Right hindlimb (tissue), 1 donor: Measurements from ENCODE around the gene ADPRM.

Experiments
- DNase-seq: peaks from one replicate; pipeline ENCODE4 v3.0.0-alpha.2; 2018

ADPRM gene

DNA sequence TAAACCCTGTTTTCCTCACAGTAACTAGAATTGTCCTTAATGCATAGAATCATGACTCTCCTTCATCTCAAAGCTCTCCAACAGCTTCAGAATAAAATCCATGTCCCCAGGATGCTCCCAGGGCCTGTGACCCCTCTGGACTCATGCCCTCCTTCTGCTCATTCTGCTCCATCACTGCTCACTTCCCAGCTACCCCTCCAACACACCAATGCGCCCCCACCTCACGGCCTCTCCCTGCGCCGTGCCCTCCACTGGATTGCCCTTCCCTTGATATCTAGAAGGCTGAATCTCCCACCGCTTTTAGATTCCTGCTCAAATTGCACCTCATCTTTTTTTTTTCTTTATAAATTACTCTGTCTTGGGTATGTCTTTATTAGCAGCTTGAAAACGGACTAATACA lies 45.0 kb downstream of the ADPRM start:
- no peak for DNase-seq

DNA sequence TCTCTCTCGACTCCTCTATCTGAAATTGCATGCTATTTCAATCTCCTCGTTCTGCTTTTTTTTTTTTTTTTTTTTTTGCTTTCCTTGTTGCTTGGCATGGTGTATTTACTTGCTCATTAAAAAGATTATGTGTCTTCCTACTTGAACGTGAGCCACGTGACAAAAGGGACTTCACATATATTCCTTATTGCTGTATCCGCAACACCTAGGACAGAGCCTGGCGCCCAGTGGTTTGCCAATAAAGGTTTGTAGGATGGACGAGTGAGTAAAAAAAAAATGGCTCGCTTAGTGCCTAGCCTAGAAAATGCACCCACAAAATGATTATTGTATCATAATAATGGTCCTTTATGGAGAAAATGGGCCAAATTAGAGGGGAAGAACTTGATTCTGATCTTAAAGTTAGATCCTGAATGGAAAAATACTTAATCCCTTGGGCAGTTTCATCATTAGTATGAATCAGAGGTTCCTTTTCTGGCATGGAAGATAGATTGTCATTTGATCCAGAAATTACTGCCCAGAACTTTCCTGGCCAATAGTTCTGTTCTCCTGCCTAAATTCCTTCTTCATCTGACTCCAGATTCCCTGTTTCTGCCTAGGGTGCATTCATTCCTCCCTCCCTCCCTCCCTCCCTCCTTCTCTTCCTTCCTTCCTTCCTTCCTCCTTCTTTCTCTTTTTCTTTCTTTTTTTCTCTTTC lies 46.1 kb downstream of the ADPRM start:
- no peak for DNase-seq

DNA sequence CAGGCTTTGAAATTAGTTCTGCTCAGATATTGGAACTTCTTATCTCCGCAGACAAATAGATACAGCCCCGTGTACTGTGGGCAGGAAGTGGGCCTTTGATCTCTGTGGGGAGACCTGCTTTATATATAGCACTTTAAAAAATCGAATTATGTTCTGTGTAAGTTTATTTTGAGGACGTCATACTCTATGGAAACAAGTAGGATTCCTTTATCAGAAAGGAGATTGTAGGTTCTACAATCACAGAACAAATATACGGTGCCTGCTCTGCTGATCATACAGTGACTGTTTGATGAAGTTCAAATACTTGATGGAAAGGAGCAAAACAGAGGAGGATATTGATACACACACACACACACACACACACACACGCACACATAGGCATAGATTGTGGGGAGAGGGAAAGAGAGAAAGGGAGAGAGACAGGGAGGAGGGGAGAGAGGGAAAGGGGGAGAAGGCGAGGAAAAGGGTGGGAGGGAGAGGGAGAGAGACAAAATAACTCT lies 47.2 kb downstream of the ADPRM start:
- DNase-seq: no peak

DNA sequence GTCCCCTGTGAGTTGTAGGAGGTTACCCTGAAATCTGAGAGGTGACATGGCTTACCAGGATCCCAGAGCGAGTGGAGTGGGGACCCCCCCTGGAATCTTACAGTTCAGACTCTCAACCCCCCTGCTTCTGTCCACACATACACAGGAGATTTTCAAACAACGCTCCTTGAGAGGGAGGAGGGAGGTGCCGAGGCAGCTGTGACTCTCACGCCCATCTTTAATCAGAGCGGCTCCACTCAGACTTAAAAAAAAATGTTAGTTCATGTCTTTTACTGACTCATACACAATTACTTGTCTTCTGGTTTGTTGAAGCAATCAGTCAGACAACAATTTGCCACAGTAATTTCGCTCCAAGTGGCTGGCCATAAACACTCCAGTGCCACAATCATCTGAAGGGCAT lies 47.8 kb downstream of the ADPRM start:
- no peak for DNase-seq

DNA sequence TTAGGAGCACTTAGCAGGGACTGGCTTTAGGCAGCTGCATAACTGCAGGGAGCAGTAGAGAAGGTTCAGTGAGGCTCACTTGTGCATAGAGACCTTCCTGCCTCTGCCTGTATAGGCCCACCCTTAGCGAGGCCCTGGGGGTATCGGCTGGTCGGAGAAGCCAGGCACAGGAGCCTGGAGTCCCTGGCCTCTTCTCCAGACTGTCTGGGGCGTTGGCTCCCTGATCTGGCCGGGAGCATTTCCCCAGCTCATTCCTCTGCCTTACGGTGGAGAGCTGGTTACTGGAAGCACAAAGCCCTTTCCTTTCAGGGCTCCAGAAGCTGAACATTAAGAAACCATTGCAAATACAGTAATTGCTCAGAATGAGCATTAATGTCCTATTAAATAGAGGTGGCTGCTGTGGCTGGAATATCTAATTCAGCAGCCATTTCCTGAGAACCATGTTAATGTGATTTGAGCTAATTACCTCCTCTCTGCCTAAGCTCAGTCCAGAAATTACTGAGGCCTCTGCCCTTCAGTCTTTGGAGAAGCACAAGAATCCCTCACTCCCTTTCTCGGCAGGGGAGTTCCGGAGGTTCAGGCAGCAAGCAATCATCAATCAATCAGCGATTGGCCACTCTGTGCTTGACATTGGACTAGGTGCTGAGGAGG lies 51.3 kb downstream of the ADPRM start:
- DNase-seq: no peak

DNA sequence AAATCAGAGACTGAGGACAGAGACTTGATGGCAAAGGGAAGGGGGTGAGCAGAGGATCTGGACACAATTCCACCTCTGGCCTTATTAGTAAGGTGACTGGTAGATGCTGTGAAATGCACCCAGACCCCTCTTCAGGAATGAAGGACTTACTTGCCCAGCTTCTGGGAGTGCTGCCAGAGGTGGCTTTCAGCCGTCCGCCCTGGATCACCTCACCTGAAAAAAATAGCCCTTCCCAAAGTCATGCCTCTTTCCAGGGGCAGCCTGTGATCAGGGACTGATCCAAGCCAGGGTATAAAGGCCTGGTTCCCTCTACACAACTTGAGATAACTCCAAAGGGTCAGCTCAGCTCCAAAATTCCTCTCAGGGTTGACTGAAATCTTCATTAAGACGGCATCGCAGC lies 52.8 kb downstream of the ADPRM start:
- no peak for DNase-seq

DNA sequence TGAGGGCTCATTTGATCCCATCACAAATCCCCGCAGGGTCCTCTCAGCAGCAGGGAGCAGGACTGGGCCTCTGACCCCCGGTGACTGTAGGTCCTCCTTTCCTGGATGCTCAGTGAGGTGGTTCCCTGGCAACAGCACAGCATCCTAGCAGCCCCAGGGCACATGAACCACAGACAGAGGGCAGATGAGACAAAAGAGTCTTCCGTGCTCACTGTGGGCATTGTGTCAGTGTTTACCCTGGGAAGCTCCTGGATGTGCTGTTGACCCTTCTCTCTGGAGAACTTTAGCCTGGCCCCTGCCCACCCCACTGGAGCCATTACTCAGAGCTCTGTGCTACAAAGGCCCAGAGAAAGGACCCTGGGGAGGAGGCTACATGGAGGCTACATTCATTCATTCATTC lies 54.2 kb downstream of the ADPRM start:
- no peak for DNase-seq

DNA sequence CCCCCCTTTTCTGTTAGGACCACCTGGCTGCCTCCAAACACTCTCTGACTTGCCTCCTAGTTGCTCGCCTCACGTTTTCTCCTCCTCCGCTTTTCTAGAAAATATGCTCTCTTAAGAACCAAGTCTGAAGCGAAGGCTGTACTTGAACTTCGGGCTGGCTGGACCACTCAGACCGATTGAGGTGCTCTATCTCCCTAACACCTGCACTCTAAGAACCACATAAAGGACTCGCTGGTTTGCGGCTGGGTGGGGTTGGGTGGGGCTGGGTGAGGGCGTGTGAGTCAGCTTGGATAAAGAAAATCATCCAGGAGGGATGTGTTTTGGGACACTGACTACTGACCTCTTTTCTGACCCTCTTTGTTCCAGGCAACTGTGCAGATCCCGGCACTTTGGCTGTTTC lies 55.3 kb downstream of the ADPRM start:
- no peak for DNase-seq

DNA sequence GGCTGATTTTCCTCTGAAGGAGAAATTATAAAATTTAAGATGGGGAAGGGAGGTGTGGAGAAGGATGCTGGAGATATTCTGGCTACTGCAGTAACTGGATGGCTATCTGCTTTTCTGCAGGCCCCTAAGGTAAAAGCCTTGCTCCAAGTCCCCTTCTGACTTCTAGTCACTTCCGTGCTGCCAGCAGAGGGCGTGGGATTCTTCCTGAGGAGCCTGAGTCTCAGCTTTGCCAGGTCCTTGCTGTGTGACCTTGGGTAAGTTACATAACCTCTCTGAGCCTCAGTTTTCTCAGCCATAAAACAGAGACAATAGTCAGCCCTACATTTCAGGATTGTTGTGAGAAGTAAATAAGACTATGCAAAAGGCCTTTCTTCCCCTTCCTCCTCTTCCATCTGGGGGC lies 56.7 kb downstream of the ADPRM start:
- no peak for DNase-seq

DNA sequence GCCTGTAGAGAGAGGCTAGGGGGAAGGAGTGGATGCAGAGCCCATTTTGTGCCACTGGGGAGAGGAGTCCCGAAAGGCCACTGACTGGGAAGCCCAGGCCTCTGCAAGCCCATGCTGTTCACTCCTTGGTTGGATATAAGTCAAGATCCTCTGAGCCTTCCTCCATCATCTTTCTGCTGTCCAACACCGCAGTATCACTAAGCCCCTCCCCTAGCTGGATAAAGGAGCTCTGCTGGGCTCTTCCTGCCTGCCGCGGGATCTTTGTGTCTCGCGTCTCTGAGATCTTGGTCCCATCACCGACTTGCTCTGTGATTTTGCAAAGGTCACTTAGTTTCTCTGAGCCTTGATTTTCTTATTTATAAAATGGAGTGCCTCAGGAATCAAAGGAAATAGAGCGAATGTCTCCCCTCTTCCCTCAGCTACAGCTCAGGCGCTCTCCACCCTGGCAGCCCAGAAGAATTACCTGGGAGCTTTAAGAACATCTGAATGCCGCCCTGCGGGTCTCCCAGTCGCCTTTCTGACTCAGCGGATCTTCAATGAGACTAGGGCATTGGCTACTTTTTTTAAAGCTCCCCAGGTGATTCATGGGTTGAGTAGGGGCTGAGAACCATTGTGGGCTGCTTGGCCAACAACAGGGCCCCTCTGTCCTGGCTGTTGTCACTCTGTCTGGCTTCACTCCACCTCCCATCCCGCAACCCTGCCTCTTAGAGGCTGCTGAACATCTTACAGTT lies 57.6 kb downstream of the ADPRM start:
- no peak for DNase-seq

DNA sequence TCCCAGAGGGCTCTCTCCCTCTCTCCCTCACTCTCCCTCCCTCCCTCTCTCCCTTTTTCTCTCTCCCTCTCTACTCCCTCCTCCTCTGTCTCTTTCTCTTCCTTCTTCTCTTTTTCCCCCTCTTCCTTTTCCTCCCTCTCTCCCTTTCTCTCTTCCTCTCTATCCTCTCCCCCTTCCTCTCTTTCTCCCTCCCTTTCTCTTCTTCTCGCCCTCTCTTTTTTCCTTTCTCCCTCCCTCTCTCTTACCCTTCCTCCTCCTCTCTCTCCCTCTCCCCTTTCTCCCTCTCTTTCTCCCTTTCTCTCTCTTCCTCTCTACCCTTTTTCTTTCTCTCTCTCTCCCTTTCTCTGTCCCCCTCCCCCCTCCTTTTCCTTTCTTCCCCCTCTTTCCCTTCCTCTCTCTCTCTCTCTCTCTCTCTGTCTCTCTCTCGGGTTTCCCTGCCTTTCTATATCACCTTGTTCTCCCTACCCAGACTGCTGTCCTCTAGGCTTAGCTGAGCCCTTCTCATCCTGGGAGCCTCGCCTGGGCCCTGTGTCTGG lies 58.3 kb downstream of the ADPRM start:
- DNase-seq: no peak

DNA sequence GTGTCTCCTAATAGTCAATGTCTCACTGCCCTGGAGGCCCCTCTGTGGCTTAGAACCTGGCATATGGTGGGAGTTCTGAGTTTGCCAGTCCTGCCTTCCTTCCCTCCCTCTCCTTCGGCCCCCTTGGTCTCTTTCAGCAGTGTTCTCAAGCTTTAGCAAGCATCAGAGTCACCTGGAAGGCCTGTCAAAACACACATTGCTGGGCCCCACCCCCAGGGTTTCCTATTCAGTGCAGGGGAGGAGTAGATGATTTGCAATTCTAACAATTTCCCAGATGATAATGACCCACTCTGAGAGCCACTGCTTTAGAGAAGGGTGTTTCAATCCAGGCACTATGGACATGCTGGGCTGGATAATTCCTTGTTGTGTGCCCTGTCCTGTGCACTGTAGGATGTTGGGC lies 58.8 kb downstream of the ADPRM start:
- DNase-seq: no peak

DNA sequence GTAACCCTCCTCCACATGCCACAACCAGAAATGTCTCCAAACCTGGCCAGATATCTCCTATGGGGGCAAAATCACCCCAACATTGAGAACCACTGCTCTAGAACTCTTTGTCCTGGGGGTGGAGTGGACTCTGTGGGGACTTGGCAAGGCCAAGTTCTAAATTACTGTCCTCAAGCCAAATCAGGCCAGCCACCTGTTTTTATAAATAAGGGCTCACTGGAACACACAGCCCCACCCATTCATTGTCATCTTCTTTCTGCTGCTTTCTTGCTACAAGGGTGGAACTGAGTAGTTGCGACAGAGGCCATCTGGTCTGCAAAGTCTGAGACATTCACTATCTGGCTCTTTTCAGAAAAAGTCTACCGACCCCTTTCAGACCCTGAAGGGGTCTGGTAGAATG lies 59.2 kb downstream of the ADPRM start:
- no peak for DNase-seq

DNA sequence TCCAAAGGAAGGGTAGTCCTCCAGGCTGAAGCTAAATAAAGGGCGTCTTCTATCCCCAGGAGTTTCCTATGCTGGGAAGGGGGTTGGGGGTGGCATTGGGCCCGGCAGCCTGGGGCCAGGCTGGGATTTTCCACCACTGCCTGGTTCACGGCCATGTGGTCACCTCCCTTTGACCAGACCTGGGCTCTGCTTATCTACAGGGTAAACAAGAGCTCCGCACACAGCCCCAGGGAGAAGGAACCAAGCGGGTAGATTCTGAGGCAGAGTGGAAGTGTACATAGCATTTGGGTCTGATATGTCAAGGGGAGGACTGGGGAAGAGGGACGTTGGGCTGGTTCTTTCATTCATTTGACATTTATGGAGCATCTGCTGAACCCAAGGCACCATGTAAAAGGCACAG lies 59.7 kb downstream of the ADPRM start:
- DNase-seq: no peak

DNA sequence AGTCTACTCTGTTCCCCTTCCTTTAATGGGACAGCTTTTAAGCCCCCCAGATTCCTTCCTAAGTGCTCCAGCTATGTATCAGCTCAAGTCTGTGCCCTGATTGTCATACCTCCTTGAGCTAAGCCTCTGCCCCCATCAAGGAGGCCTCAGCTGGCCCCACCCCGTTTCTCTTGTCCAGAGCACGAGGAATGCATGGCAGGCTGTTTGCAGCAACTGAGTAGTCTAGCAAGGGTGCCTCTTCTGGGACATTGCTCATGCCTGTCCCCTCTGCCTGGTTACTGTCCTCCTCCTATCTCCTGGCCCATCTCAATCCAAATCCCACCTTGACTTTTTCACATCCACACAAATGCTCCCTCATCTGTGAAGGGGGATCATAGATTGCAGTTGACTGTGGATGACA lies 60.3 kb downstream of the ADPRM start:
- DNase-seq: no peak

DNA sequence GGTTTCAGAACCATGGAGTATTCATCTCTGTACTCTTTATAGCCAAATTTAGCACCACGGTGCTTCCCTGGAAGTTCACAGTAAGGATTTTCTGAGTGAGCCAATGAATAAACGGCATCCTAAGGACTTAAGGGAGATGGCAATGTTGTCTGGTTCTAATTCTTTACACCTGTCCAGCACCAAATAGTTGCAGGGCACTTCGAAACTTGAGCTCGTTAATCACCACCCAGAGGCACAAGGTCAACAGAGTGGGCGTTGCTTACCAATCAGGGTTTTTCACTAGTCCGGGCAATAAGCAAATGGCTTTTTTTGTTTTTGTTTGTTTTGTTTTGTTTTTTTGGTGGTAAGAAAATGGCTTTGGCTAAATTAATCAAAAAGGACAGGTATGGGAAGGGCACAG lies 60.7 kb downstream of the ADPRM start:
- no peak for DNase-seq
